Endothelial cell of umbilical vein (primary cell): Measurements from ENCODE around the gene SAC3D1.

Source experiments
- EZH2 ChIP-seq: IDR thresholded peaks from 2 replicates; pipeline ENCODE4 v1.6.1; 2012; ENCODE audit warnings: borderline replicate concordance, low read depth, mild to moderate bottlenecking, moderate library complexity, low read length, inconsistent platforms; ENCODE audit not compliant: severe bottlenecking
- JUN ChIP-seq: IDR thresholded peaks from 2 replicates; pipeline ENCODE4 v1.6.1; 2011; ENCODE audit warnings: borderline replicate concordance, low read depth; ENCODE audit not compliant: insufficient read length, insufficient read depth
- POLR2A ChIP-seq: IDR thresholded peaks from 2 replicates; pipeline ENCODE4 v1.6.1; 2012; ENCODE audit warnings: low read depth, mild to moderate bottlenecking, control low read depth, low read length
- TF ChIP-seq, protein P1 (sequence below), 2 donors: IDR thresholded peaks; 1 replicate in 1 of 2; 2 replicates in 1 of 2; pipeline ENCODE4 v1.5.1; 2011; ENCODE audit warnings: low read length in 2 of 2, mild to moderate bottlenecking in 2 of 2, moderate library complexity in 2 of 2, control low read depth in 1 of 2, inconsistent platforms in 1 of 2, low read depth in 1 of 2; ENCODE audit not compliant: insufficient read depth in 1 of 2; ENCODE audit errors: extremely low read depth in 1 of 2

DNA sequence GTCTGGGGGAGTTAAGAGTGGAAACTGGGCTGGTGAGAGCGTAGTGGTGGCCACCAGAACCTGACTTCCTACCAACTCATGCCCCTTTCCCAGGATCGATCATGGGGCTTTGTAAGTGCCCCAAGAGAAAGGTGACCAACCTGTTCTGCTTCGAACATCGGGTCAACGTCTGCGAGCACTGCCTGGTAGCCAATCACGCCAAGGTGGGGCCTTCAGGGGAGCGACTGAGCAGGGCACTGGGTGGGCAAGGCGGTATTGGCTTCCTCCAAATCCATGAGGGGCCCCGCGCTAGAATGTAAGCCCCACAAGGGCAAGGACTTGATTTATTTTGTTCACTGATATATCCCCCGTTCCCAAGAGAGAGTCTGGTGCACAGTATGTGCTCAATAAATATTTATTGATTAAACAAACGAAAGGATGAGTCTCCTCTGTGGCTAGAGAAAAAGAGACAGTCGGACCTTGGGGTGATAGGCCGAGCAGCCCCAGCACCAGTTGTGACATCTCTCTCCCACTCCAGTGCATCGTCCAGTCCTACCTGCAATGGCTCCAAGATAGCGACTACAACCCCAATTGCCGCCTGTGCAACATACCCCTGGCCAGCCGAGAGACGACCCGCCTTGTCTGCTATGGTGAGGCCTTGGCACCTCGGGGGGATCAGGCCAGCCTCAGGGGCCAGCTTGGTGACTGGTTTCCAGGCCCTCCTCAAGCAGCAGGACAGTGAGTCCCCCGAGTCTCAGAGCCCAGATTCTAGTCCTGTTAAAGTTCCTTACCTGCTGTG, 43.8 kb downstream of the SAC3D1 start:
- TF ChIP-seq, protein P1, sequence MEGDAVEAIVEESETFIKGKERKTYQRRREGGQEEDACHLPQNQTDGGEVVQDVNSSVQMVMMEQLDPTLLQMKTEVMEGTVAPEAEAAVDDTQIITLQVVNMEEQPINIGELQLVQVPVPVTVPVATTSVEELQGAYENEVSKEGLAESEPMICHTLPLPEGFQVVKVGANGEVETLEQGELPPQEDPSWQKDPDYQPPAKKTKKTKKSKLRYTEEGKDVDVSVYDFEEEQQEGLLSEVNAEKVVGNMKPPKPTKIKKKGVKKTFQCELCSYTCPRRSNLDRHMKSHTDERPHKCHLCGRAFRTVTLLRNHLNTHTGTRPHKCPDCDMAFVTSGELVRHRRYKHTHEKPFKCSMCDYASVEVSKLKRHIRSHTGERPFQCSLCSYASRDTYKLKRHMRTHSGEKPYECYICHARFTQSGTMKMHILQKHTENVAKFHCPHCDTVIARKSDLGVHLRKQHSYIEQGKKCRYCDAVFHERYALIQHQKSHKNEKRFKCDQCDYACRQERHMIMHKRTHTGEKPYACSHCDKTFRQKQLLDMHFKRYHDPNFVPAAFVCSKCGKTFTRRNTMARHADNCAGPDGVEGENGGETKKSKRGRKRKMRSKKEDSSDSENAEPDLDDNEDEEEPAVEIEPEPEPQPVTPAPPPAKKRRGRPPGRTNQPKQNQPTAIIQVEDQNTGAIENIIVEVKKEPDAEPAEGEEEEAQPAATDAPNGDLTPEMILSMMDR (IDR thresholded peaks at IDR 0.05; ENCODE audit: extremely low read depth in 1 of 2, insufficient read depth in 1 of 2, low read depth in 1 of 2, low read length in 2 of 2), result no peak
- TF ChIP-seq EZH2, result no peak
- no peak for TF ChIP-seq JUN
- no peak for TF ChIP-seq POLR2A
